Measurements from ENCODE around the gene LDB2. TPM values are rescaled to one million over a fixed set of nuclear protein-coding genes. Genes with fewer than 3 reads are reported as not detected.
"Not testable (repeated sequence)": the region's sequence is repeated elsewhere in the genome, so short reads cannot be mapped to it uniquely, and the experiment has no call there.

Gene LDB2
- total RNA-seq, 2 donors from 2014 or later = not detected

- Mint-ChIP-seq H3K36me3 (ENCODE audit: low read depth) (no peaks in the 10 kb centered on the region), H3K27ac (no peak overlapping the region), H3K4me1 (no peaks in the 10 kb centered on the region), H3K27me3 (no peaks in the 10 kb centered on the region), H3K4me3 (no peak overlapping the region)
- H3K9me3 ChIP-seq (ENCODE audit: control insufficient read depth, low read length, poor library complexity, severe bottlenecking) = no peaks in the 10 kb centered on the region
- no peak for ATAC-seq
- no peak for DNase-seq
These were observed 236.6 kb downstream of the LDB2 start for GRCh38 chr4:16661813-16662212.

- H3K4me3 Mint-ChIP-seq = no peak overlapping the region
- no peak for DNase-seq
- H3K27ac Mint-ChIP-seq = no peak overlapping the region
- no peak for ATAC-seq
- H3K4me1 Mint-ChIP-seq = no peaks in the 10 kb centered on the region
- H3K27me3 Mint-ChIP-seq = no peaks in the 10 kb centered on the region
- no peaks in the 10 kb centered on the region for H3K9me3 ChIP-seq (ENCODE audit: control insufficient read depth, low read length, poor library complexity, severe bottlenecking)
- H3K36me3 Mint-ChIP-seq (ENCODE audit: low read depth) = no peaks in the 10 kb centered on the region
These were observed 237.8 kb downstream of the LDB2 start for GRCh38 chr4:16660656-16661055.

- H3K27me3 Mint-ChIP-seq = no peaks in the 10 kb centered on the region
- ATAC-seq = no peak
- H3K36me3 Mint-ChIP-seq (ENCODE audit: low read depth) = no peaks in the 10 kb centered on the region
- no peak for DNase-seq
- no peak overlapping the region for H3K27ac Mint-ChIP-seq
- no peaks in the 10 kb centered on the region for H3K9me3 ChIP-seq (ENCODE audit: control insufficient read depth, low read length, poor library complexity, severe bottlenecking)
- H3K4me1 Mint-ChIP-seq = no peaks in the 10 kb centered on the region
- no peak overlapping the region for H3K4me3 Mint-ChIP-seq
These were observed 238.8 kb downstream of the LDB2 start for GRCh38 chr4:16659694-16660093.

GRCh38 chr4:16659079-16659478 is 239.4 kb downstream of the LDB2 start:
- no peaks in the 10 kb centered on the region for H3K9me3 ChIP-seq (ENCODE audit: control insufficient read depth, low read length, poor library complexity, severe bottlenecking)
- no peak for DNase-seq
- no peak for ATAC-seq
- no peak overlapping the region for H3K27ac Mint-ChIP-seq
- H3K4me3 Mint-ChIP-seq = no peak overlapping the region
- no peaks in the 10 kb centered on the region for H3K27me3 Mint-ChIP-seq
- no peaks in the 10 kb centered on the region for H3K4me1 Mint-ChIP-seq
- no peaks in the 10 kb centered on the region for H3K36me3 Mint-ChIP-seq (ENCODE audit: low read depth)

GRCh38 chr4:16658183-16658582 is 240.3 kb downstream of the LDB2 start:
- ATAC-seq = no peak
- H3K36me3 Mint-ChIP-seq (ENCODE audit: low read depth) = no peaks in the 10 kb centered on the region
- H3K9me3 ChIP-seq (ENCODE audit: control insufficient read depth, low read length, poor library complexity, severe bottlenecking) = no peaks in the 10 kb centered on the region
- no peak overlapping the region for H3K4me3 Mint-ChIP-seq
- no peaks in the 10 kb centered on the region for H3K27me3 Mint-ChIP-seq
- H3K4me1 Mint-ChIP-seq = no peaks in the 10 kb centered on the region
- no peak for DNase-seq
- H3K27ac Mint-ChIP-seq = no peak overlapping the region

GRCh38 chr4:16655111-16655510 is 243.3 kb downstream of the LDB2 start:
- Mint-ChIP-seq H3K27ac (no peak overlapping the region), H3K4me3 (no peak overlapping the region), H3K4me1 (no peaks in the 10 kb centered on the region), H3K27me3 (no peaks in the 10 kb centered on the region), H3K36me3 (ENCODE audit: low read depth) (no peaks in the 10 kb centered on the region)
- DNase-seq = no peak
- ATAC-seq = no peak
- H3K9me3 ChIP-seq (ENCODE audit: control insufficient read depth, low read length, poor library complexity, severe bottlenecking) = no peaks in the 10 kb centered on the region

GRCh38 chr4:16652732-16653305 is 245.6 kb downstream of the LDB2 start:
- H3K27me3 Mint-ChIP-seq = no peaks in the 10 kb centered on the region
- no peak overlapping the region for H3K27ac Mint-ChIP-seq
- no peaks in the 10 kb centered on the region for H3K36me3 Mint-ChIP-seq (ENCODE audit: low read depth)
- no peak overlapping the region for H3K4me3 Mint-ChIP-seq
- H3K9me3 ChIP-seq (ENCODE audit: control insufficient read depth, low read length, poor library complexity, severe bottlenecking) = no peaks in the 10 kb centered on the region
- ATAC-seq = no peak
- H3K4me1 Mint-ChIP-seq = no peaks in the 10 kb centered on the region
- DNase-seq = no peak

GRCh38 chr4:16646459-16646858 is 252.0 kb downstream of the LDB2 start:
- Mint-ChIP-seq H3K36me3 (ENCODE audit: low read depth) (no peaks in the 10 kb centered on the region), H3K27ac (no peak overlapping the region), H3K27me3 (no peaks in the 10 kb centered on the region), H3K4me1 (no peaks in the 10 kb centered on the region), H3K4me3 (no peak overlapping the region)
- no peaks in the 10 kb centered on the region for H3K9me3 ChIP-seq (ENCODE audit: control insufficient read depth, low read length, poor library complexity, severe bottlenecking)
- ATAC-seq = no peak
- DNase-seq = no peak

- no peak overlapping the region for H3K27ac Mint-ChIP-seq
These were observed 254.6 kb downstream of the LDB2 start for GRCh38 chr4:16643893-16644292.

GRCh38 chr4:16642897-16643296 is 255.5 kb downstream of the LDB2 start:
- Mint-ChIP-seq H3K27me3 (no peaks in the 10 kb centered on the region), H3K36me3 (ENCODE audit: low read depth) (no peaks in the 10 kb centered on the region), H3K27ac (no peak overlapping the region), H3K4me3 (no peak overlapping the region), H3K4me1 (no peaks in the 10 kb centered on the region)
- no peak for ATAC-seq
- no peak for DNase-seq
- H3K9me3 ChIP-seq (ENCODE audit: control insufficient read depth, low read length, poor library complexity, severe bottlenecking) = no peaks in the 10 kb centered on the region

More at GRCh38 chr4:16643893-16644292, 254.6 kb downstream of the LDB2 start:
- ATAC-seq (no peak), DNase-seq (no peak)
- no peaks in the 10 kb centered on the region for H3K4me1 Mint-ChIP-seq
- H3K9me3 ChIP-seq (ENCODE audit: control insufficient read depth, low read length, poor library complexity, severe bottlenecking) = no peaks in the 10 kb centered on the region
- H3K36me3 Mint-ChIP-seq (ENCODE audit: low read depth) = no peaks in the 10 kb centered on the region
- H3K4me3 Mint-ChIP-seq = no peak overlapping the region
- H3K27me3 Mint-ChIP-seq = no peaks in the 10 kb centered on the region

- H3K9me3 ChIP-seq (ENCODE audit: control insufficient read depth, low read length, poor library complexity, severe bottlenecking) = no peaks in the 10 kb centered on the region
- H3K4me1 Mint-ChIP-seq = no peaks in the 10 kb centered on the region
- H3K27ac Mint-ChIP-seq = no peak overlapping the region
- ATAC-seq (no peak), DNase-seq (no peak)
- H3K36me3 Mint-ChIP-seq (ENCODE audit: low read depth) = no peaks in the 10 kb centered on the region
- no peak overlapping the region for H3K4me3 Mint-ChIP-seq
- H3K27me3 Mint-ChIP-seq = no peaks in the 10 kb centered on the region
These were observed 256.5 kb downstream of the LDB2 start for GRCh38 chr4:16641971-16642370.

- Mint-ChIP-seq H3K36me3 (ENCODE audit: low read depth) (no peaks in the 10 kb centered on the region), H3K27ac (no peak overlapping the region), H3K27me3 (no peaks in the 10 kb centered on the region), H3K4me3 (no peak overlapping the region), H3K4me1 (no peaks in the 10 kb centered on the region)
- DNase-seq (no peak), ATAC-seq (no peak)
- H3K9me3 ChIP-seq (ENCODE audit: control insufficient read depth, low read length, poor library complexity, severe bottlenecking) = no peaks in the 10 kb centered on the region
These were observed 261.4 kb downstream of the LDB2 start for GRCh38 chr4:16636912-16637630.

GRCh38 chr4:16636304-16636703 is 262.1 kb downstream of the LDB2 start:
- H3K36me3 Mint-ChIP-seq (ENCODE audit: low read depth) = no peaks in the 10 kb centered on the region
- ATAC-seq = no peak
- no peaks in the 10 kb centered on the region for H3K9me3 ChIP-seq (ENCODE audit: control insufficient read depth, low read length, poor library complexity, severe bottlenecking)
- H3K4me3 Mint-ChIP-seq = no peak overlapping the region
- no peaks in the 10 kb centered on the region for H3K4me1 Mint-ChIP-seq
- DNase-seq = no peak
- H3K27me3 Mint-ChIP-seq = no peaks in the 10 kb centered on the region
- H3K27ac Mint-ChIP-seq = no peak overlapping the region

- not testable (repeated sequence) for H3K27ac Mint-ChIP-seq; H3K36me3 Mint-ChIP-seq (ENCODE audit: low read depth); H3K27me3 Mint-ChIP-seq; ATAC-seq; DNase-seq; H3K4me3 Mint-ChIP-seq; H3K9me3 ChIP-seq (ENCODE audit: control insufficient read depth, low read length, poor library complexity, severe bottlenecking); H3K4me1 Mint-ChIP-seq
These were observed 269.2 kb downstream of the LDB2 start for GRCh38 chr4:16629274-16629673.

Data from T-helper 17 cell (primary cell).